SU-DHL-6 (cell line): Measurements from ENCODE around the gene CKS1B.
A peak's percentile ranks its signal among the peaks of the same experiment; 100 is the strongest.

Experiments used
- H2AFZ ChIP-seq: fragments of 200-600 bp; sonication (generic); 2 replicates; pipeline ENCODE4 v1.6.1; 2014; ENCODE audit warnings: low read depth, mild to moderate bottlenecking, moderate library complexity, mixed read lengths, antibody characterized with exemption, low read length; ENCODE audit not compliant: severe bottlenecking
- H3F3A ChIP-seq: fragments of 200-600 bp; shearing (Covaris generic); 2 replicates; pipeline ENCODE4 v1.6.0; 2016; ENCODE audit warnings: antibody characterized with exemption, mild to moderate bottlenecking; ENCODE audit not compliant: insufficient read depth
- H3K27ac ChIP-seq: fragments of 200-600 bp; sonication (generic); 2 replicates; pipeline ENCODE4 v1.5.1; 2016; ENCODE audit warnings: low read depth, mild to moderate bottlenecking, low read length, moderate library complexity, mixed read lengths
- H3K27me3 ChIP-seq: fragments of 200-600 bp; sonication (generic), shearing (Covaris generic); 2 replicates; pipeline ENCODE4 v1.6.0; 2014; ENCODE audit warnings: mild to moderate bottlenecking, low read length
- H3K36me3 ChIP-seq: fragments of 200-600 bp; sonication (generic); 2 replicates; pipeline ENCODE4 v1.6.1; 2014; ENCODE audit warnings: mild to moderate bottlenecking, low read length, mixed read lengths
- H3K4me2 ChIP-seq: fragments of 300-600, 200-600 bp; shearing (Covaris generic), sonication (generic); 2 replicates; pipeline ENCODE4 v1.6.0; 2014; ENCODE audit warnings: low read length, low read depth, mild to moderate bottlenecking; ENCODE audit not compliant: poor library complexity, severe bottlenecking
- H3K4me3 ChIP-seq: fragments of 200-600 bp; sonication (generic); 2 replicates; pipeline ENCODE4 v1.5.1; 2014; ENCODE audit warnings: antibody characterized with exemption, low read length, mild to moderate bottlenecking, mixed read lengths; ENCODE audit not compliant: insufficient read depth, poor library complexity, severe bottlenecking
- H3K79me2 ChIP-seq: fragments of 200-600 bp; sonication (generic); 2 replicates; pipeline ENCODE4 v1.6.1; 2014; ENCODE audit warnings: mild to moderate bottlenecking, low read length, moderate library complexity; ENCODE audit not compliant: insufficient read depth
- H3K9ac ChIP-seq: fragments of 200-600 bp; sonication (generic); 2 replicates; pipeline ENCODE4 v1.7.0; 2014; ENCODE audit warnings: mild to moderate bottlenecking, low read length
- H3K9me2 ChIP-seq: fragments of 200-600 bp; sonication (generic); replicated peaks from 2 replicates; pipeline ENCODE4 v1.6.1; 2014; ENCODE audit warnings: low read length; ENCODE audit not compliant: insufficient read depth
- H3K9me3 ChIP-seq: fragments of 200-600 bp; sonication (generic); 2 replicates; pipeline ENCODE4 v1.6.1; 2014; ENCODE audit warnings: low read length, mixed read lengths; ENCODE audit not compliant: insufficient read depth
- H4K20me1 ChIP-seq: fragments of 200-600 bp; sonication (generic); 2 replicates; pipeline ENCODE4 v1.6.1; 2014; ENCODE audit warnings: low read depth, mild to moderate bottlenecking, antibody characterized with exemption, low read length, moderate library complexity, mixed read lengths
- EZH2phosphoT487 ChIP-seq: fragments of 200-600 bp; sonication (generic), shearing (Covaris generic); conservative IDR thresholded peaks from 2 replicates; pipeline ENCODE4 v1.6.1; 2018; ENCODE audit warnings: mild to moderate bottlenecking, antibody characterized with exemption, low read length, moderate library complexity, mixed read lengths
- TF ChIP-seq, protein P1 (sequence below): fragments of 200-600 bp; sonication (generic); IDR thresholded peaks from one replicate; pipeline ENCODE4 v1.5.1; 2017; ENCODE audit warnings: antibody characterized with exemption, mild to moderate bottlenecking, low read length, moderate library complexity; ENCODE audit not compliant: insufficient read depth, poor library complexity, severe bottlenecking

Gene CKS1B

GRCh38 chr1:154936555-154937084, 37.9 kb upstream of the CKS1B start, which contains the start of gene PMVK:
Gene PMVK (minus strand): TSS chr1:154936719. CDS start chr1:154936685, 34 bp downstream.
- Histone ChIP-seq H4K20me1 (no peaks in the 10 kb centered on the region), H3K4me3 (peak within 1 kb of the TSS; percentile 79), H3K27ac (peak within 1 kb of the TSS; percentile 88), H3K9me2 (no peaks in the 10 kb centered on the region), H3K9me3 (no peaks in the 10 kb centered on the region), H3K4me2 (peak within 1 kb of the TSS; percentile 73), H3K79me2 (peaks cover 13% of the 10 kb centered on the region), H2AFZ (peak within 1 kb of the TSS; percentile 73), H3K9ac (peak within 1 kb of the TSS; percentile 88), H3K36me3 (no peaks in the 10 kb centered on the region), H3F3A (peaks cover 15% of the 10 kb centered on the region), H3K27me3 (no peaks in the 10 kb centered on the region)
- TF ChIP-seq, protein P1, sequence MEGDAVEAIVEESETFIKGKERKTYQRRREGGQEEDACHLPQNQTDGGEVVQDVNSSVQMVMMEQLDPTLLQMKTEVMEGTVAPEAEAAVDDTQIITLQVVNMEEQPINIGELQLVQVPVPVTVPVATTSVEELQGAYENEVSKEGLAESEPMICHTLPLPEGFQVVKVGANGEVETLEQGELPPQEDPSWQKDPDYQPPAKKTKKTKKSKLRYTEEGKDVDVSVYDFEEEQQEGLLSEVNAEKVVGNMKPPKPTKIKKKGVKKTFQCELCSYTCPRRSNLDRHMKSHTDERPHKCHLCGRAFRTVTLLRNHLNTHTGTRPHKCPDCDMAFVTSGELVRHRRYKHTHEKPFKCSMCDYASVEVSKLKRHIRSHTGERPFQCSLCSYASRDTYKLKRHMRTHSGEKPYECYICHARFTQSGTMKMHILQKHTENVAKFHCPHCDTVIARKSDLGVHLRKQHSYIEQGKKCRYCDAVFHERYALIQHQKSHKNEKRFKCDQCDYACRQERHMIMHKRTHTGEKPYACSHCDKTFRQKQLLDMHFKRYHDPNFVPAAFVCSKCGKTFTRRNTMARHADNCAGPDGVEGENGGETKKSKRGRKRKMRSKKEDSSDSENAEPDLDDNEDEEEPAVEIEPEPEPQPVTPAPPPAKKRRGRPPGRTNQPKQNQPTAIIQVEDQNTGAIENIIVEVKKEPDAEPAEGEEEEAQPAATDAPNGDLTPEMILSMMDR, result peak; percentile 40
- TF ChIP-seq EZH2phosphoT487, result no peak

- H2AFZ ChIP-seq, result peak overlapping the region; percentile 73
- H3K4me3 ChIP-seq, result peak overlapping the region; percentile 79
- TF ChIP-seq, protein P1, result no peak
- no peak for TF ChIP-seq EZH2phosphoT487
- H3K27me3 ChIP-seq, result no peaks in the 10 kb centered on the region
- H3K4me2 ChIP-seq, result peak overlapping the region; percentile 73
- peaks cover 15% of the 10 kb centered on the region for H3F3A ChIP-seq
- H3K9ac ChIP-seq, result peak overlapping the region; percentile 88
- H3K9me3 ChIP-seq, result no peaks in the 10 kb centered on the region
- H3K79me2 ChIP-seq, result peaks cover 13% of the 10 kb centered on the region
- H3K9me2 ChIP-seq, result no peaks in the 10 kb centered on the region
- H3K27ac ChIP-seq, result peak overlapping the region; percentile 88
- no peaks in the 10 kb centered on the region for H3K36me3 ChIP-seq
- no peaks in the 10 kb centered on the region for H4K20me1 ChIP-seq
Observed at GRCh38 chr1:154937085-154937987, 37.1 kb upstream of the CKS1B start.

DNA sequence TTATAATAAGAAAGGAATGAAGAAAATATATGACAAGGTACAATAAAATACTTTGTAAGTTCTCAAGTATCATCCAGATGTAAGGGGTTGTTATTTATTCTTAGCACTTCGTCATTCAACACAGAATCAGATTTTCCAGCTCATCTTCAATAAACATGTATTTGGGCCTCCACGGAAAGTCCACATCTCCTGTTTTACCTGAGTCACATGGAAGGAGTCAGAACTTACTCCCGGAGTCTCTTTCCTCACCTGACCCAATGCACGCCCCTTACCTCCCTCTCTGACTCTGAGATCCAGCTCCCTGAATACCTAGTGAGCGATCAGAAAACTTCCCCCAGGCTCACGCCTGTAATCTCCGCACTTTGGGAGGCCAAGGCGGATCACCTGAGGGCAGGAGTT, 36.5 kb upstream of the CKS1B start:
- Histone ChIP-seq H3F3A (peaks cover 15% of the 10 kb centered on the region), H3K9me2 (no peaks in the 10 kb centered on the region), H2AFZ (no peak overlapping the region), H3K27ac (peak overlapping the region; percentile 88), H3K4me2 (peak overlapping the region; percentile 73), H3K27me3 (no peaks in the 10 kb centered on the region), H3K79me2 (peaks cover 13% of the 10 kb centered on the region), H3K36me3 (no peaks in the 10 kb centered on the region), H4K20me1 (no peaks in the 10 kb centered on the region), H3K9me3 (no peaks in the 10 kb centered on the region), H3K9ac (peak overlapping the region; percentile 88), H3K4me3 (peak overlapping the region; percentile 79)
- no peak for TF ChIP-seq EZH2phosphoT487
- TF ChIP-seq, protein P1, result no peak
